GM04504 (cell line): ENCODE measurements around the gene CD151.

Experiments
- DNase-seq: peaks from one replicate; pipeline ENCODE4 v3.0.0-alpha.2; 2012; ENCODE audit warnings: low read depth

The CD151 gene

DNA sequence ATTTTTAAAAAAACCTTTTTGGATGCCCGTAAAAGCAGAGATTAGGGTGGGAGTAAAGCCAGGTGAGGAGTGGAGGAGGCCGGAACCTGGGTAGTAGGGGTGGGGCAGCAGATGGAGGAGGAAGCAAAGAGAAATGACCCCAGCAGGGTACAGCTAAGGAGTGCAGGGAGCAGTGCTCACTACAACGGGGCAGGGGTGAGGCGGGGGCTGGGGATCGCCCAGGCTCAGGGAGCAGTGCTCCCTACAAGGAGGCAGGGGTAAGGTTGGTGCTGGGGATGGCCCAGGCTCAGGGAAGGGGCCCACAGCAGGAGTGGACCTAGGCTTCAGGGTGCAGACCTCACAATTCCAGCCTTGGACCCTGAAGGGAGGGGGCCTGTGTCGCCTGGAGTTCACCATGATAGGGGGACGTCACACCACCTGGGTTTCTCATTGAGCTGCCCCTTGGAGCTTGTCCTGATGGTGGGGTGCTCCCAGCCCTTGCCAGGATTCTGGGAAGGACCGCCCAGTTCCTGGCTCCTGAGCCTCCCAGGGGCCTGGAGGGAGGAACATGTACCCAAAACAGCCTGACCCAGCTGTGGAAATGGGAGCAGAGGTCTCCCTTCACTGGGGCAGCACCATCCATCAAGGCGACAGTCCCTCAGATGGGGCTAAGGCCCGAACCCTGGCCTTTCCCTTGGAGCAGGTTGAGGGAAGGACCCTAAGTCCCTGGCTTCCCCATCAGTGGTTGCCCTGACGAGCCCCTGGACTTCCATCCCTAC is 16.9 kb upstream of the CD151 start:
- no peak for DNase-seq

DNA sequence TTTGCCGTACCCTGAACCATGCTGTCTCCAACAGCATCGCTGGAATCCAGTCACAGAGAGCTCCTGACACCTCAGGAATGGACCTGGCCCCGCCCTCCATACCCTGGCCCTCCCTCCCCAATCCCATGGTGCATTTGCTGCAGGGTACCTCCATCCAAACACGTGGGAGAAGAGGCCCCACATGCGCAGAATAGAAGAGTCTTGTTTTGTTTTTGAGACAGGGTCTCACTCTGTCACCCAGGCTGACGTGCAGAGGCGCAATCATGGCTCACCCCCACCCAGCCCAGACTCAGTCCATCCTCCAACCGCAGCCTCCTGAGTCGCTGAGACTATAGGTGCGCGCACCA is 16.3 kb upstream of the CD151 start:
- no peak for DNase-seq

DNA sequence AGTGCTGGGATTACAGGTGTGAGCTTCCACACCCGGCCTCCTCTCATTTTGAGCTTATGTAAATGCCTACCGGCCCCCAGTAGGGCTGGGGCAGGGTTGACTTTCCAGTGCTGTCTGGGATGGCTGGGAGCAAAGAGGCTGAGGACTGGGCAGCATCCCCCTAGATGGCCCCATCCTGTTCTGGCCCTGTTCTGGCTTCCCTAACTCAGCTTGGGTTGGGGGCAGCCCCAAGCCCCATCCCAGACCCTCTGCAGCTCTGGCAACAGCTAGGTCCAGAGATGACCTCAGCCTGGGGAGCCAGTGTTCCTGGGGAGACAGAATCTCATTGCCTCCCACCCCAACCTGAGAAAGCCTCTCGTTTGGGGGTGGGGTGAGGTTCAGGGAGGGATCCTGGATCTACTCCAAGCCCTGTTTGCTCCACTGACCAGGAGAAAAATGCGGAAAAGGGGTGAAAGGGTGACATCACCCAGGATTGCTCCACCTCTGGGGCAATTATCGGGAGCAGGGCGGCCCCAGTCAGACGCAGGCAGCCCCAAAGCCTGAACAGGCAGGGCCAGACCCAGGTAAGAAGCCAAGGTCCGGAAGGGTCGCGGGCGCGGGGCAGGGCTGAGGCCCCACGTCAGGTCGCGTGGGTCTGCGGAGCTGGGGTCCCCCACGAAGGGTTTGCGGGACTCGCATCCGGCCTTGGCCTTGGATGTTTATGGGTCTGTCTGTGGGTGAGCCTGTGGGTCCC is 14.2 kb upstream of the CD151 start, which contains the start of gene PNPLA2:
TSS of gene PNPLA2 (plus strand) at position 519 of the 733 bp plus-strand sequence. CDS start 805 bp downstream, outside the sequence.
- peak; percentile 69 for DNase-seq

DNA sequence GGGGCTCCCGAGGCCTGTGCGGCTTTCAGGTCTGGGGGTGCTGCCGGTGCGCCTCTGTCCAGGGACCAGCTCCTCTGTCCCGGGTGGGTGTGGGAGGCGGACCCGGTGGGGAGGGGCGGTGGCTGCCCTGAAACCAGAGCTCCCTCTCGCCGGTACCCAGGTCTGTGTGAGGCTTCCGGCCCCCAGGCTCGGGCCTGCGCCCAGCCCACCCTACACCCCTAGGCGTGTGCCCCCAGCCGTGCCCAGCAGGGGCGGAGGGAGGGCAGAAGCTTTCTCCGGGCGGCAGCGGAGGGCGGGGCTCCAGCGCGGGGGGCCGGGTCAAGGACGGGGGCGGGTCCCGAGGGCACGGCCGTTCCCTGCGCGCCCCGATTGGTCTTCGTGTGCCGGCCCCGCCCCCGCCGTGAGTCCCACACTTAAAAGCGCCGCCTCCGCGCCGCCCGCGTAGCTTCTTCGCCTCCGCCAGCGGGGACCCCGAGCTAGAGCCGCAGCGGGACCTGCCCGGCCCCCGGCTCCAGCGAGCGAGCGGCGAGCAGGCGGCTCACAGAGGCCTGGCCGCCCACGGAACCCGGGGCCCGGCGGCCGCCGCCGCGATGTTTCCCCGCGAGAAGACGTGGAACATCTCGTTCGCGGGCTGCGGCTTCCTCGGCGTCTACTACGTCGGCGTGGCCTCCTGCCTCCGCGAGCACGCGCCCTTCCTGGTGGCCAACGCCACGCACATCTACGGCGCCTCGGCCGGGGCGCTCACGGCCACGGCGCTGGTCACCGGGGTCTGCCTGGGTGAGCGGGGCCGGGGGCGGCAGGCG is 13.4 kb upstream of the CD151 start:
- peak; percentile 67 for DNase-seq

DNA sequence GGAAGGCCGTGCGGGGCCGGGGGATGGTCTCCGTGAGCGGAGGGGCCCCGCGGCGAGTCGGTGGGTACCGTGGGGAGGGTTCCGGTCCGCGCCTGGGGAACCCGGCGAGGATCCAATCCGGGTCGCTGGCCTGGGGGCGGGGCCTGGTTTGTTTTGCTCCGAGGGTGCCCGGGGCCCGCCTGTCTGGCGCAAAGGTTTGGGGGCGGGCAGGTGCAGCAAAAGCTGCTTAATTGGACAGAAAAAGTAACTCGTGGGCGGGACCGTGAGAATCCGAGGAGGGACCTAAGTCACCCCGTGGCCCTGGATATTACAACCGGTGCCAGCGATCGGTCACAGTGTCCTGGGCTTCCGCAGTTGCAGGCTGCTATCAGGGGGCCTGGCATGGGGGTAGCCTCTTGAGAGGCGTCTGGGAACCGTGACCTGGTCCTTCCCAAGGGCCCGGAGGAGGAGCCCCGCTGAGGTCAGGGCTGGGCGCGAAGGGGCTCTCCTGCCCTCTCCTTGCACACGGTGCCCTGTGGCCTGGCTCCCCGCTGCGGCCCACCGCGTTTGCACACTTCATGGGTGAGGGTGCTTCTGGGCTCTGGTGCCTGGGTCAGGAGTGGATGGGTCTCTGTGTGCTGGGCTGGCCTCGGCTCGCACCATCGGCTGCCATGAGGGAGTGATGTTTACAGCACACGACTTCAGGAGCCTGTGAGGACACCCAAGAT is 12.7 kb upstream of the CD151 start:
- no peak for DNase-seq

DNA sequence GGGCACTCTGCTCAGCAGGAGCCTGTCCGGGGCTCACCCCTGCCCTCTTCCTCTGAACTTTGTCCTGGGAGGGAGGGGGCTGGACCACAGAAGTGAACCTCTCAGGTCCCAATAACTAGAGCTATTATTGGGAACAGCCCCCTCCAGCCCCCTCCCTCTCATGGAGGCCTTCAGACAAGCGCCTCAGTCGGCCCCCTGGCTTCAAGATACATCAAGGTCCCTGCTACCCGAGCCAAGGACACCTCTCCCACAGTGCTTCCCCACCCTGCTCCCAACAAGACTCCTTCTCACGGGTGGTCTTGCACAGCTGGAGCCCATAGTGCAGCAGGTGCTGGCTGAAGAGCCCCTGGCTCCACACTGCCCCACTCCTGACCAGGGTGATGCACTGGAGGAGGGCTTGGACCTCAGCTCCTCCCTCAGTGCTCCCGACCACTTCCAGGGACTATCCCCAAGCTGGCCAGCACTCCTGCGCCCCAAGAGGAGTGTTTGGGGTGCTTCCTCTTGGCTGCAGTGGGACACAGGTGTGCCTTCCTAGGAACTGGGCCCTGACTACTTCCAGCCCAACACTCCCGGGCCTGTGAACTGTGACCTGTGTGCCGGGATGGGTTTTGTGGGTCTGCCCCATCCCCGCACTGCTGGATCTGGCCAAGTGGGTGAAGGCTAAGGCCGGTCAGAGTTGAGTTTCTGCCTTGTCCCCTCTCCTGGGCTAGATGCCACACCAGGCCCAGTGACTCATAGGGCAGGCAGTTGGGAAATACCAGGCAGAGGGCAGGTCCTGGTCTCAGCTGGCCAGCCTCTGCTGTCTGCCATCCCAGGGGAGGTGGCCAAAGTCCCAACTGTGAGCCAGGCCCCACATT is 11.9 kb upstream of the CD151 start:
- no peak for DNase-seq

DNA sequence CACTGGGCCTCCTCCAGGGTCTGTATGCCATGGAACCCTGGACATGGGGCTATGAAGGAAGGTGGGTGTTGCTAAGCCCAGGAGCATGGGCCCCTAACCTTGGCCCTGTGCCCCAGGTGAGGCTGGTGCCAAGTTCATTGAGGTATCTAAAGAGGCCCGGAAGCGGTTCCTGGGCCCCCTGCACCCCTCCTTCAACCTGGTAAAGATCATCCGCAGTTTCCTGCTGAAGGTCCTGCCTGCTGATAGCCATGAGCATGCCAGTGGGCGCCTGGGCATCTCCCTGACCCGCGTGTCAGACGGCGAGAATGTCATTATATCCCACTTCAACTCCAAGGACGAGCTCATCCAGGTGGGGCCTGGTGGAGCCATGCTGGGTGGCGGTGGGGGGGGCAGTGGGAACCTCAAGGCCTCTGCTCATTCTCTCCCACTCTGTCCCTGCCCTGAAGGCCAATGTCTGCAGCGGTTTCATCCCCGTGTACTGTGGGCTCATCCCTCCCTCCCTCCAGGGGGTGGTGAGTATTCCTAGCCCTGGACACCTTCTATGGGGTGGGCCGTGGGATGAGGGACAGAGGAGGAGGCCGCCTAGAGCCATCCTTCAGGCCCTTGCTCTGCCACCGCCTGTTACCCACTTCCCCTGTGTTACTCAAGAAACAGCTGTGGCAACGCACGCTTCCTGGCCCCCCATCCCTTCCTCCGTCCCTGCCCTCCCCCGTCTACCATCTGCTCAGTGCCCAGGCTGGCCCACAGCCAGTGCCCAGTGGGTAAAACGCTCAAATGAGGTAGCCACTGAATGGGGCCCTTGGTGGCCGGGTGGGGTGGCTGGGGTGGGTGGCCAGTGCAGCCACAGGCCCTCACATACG is 11.0 kb upstream of the CD151 start:
- DNase-seq, result no peak

DNA sequence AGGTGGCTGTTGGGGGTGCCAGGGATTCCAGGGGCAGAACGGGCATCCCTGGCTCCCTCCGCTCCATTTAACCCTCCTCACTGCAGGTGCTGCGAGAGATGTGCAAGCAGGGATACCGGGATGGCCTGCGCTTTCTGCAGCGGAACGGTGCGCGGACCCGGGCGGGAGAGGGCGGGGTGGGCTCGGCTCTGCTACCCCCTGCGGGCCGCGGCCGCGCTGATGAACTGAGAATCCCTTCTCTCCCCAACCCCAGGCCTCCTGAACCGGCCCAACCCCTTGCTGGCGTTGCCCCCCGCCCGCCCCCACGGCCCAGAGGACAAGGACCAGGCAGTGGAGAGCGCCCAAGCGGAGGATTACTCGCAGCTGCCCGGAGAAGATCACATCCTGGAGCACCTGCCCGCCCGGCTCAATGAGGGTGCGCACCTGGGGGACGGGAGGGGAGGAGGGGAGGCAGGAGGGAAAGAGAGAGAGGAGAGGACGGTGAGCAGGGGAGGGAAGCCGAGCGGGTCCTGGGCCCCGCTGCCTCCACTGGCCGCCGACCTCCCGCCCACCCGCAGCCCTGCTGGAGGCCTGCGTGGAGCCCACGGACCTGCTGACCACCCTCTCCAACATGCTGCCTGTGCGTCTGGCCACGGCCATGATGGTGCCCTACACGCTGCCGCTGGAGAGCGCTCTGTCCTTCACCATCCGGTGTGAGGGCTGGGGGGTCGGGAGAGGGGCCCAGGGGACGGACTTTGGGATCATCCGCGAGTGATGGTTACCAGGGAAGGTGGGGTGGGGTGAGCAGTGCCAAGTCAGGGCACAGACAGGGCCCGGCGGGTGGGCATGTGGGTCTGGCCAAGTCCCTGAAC is 9.1 kb upstream of the CD151 start:
- no peak for DNase-seq

DNA sequence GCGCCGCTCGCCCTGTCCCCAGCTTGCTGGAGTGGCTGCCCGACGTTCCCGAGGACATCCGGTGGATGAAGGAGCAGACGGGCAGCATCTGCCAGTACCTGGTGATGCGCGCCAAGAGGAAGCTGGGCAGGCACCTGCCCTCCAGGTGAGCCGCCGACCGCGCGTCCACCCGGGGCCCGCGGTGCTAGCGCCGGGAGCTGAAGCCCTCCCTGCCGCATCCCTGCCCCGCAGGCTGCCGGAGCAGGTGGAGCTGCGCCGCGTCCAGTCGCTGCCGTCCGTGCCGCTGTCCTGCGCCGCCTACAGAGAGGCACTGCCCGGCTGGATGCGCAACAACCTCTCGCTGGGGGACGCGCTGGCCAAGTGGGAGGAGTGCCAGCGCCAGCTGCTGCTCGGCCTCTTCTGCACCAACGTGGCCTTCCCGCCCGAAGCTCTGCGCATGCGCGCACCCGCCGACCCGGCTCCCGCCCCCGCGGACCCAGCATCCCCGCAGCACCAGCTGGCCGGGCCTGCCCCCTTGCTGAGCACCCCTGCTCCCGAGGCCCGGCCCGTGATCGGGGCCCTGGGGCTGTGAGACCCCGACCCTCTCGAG is 8.4 kb upstream of the CD151 start:
- no peak for DNase-seq

DNA sequence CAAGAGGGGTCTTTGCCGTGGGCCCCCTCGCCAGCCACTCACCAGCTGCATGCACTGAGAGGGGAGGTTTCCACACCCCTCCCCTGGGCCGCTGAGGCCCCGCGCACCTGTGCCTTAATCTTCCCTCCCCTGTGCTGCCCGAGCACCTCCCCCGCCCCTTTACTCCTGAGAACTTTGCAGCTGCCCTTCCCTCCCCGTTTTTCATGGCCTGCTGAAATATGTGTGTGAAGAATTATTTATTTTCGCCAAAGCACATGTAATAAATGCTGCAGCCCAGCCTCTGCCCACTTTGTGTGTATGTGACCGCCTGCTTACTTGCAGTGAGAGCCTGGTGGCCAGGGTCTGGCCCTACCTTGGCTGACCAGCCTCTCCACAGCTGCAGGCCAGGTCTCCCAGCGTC is 7.8 kb upstream of the CD151 start:
- no peak for DNase-seq

DNA sequence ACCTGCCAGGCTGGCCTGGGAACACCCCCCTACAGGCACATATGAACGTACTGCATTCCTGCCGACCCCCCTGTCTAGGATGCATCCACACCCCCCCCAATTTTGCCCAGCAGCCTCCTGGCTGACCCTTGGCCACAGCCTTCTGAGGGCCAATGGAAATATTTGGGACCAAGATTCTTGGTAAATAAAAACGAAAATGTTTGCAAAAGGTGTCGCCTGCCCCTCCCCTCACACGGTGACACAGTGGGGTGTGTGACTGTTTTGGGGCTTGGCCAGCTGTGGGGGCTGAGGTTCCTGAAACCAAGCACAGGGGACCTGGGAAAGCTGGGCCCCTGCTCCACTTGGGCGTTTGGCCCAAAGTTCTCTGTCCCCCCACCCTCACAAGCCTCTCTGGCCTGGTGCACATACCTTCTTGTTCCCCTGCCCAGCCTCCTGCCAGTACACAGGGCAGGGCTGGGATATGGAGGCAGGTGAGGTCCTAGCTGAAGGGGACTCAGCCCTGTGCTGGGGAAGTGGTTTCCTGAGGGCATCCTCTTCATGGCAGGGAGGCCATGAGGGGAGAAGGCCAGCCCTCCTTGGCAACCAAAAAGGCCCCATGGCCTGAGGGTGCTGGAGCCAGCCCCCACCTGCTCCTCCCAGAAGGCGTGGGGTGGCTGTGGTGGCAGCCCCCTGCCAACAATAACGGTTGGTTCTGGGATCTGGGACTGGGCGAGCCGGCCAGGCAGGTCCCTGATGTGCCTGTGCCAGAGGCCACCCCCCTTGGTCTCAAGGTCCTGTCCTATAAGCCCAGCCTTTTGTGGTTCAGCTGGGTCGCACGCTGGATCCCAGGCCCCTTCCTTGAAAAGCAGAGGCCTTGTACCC is 7.2 kb upstream of the CD151 start:
- DNase-seq, result no peak

DNA sequence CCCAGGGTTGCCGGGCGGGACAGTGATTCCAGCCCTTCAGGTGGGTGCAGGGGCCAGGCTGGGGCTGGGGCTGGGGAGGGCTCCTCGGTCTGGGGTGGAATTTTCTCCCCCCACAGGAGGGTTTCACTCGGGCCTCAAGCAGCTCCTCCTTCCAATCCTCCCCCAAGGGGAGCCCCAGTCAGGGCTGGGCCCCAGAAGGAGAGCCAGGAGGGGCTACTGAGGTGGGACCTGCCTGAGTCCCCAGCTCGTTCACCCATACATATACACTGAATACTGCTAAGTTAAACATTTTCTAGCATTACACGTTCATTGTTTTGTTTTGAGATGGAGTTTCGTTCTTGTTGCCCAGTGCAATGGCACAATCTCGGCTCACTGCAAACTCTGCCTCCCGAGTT is 6.5 kb upstream of the CD151 start:
- no peak for DNase-seq

DNA sequence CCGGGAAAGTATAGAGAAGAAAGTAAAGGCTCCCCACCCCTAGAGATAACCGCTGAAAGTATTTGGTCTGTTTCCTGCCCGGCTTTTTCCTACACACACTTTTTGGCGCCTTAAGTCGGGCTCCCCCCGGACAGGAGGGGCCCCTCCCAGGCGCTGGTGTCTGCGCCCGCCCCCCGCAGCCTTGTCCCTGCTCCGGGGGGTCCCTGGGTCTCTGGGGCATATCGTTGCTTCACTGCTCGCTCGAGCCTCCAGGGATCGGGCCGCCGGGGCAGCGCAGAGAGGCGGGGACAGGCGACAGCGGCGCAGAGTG is 6.0 kb upstream of the CD151 start:
- no peak for DNase-seq

DNA sequence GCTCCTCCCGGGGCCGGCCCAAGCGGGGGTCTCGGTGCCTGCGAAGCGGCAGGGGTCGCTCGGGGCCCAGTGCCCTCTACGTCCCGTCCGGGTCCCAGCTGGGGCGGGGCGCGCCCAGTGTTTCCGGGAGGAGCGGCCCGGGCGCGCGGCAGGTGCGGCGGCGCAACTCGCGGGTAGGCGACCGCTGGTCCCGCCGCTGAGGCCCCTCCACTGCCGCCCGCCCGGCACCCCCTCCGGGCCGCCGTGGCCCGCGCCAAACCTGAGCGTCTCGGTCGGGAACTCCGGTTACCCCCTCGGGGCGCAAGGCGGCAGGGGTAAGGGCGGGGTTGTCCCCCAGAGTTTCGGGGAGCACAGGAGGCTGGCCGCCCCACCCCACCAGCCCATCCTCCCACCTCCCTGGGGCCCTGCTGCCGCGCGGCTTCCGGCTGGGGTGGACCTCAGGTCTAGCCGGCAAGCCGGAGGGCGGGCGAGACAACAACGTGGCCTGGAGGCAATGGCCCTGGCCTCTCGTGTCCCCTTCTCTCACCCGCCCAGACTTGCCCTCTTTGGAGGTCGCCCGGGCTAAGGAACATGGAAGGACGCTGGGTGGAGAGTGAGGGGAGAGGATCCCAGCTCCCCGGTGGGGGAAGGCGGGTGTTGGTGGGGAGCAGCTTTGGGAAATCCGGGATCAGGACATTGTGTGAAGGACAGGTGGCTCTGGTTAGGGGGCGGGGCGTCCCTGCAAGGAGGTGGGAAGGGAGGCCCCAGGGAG is 5.4 kb upstream of the CD151 start:
- DNase-seq, result no peak

DNA sequence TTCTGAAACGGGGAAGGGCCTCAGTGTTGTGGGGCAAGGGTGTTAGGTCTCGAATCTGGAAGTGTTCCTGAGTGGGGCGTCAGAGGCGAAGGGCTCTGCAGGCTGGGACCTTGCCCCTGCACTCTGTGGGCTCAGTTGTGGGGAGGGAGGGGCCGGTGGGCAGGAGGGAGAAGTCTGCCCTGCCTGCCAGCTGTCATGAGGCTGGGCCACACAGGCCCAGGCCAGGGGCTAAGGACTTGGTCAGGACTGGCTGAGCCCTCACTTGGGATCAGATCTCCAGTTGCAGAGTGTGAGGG is 4.9 kb upstream of the CD151 start, which contains the start of gene CRACR2B:
TSS of gene CRACR2B (plus strand) at position 23 of the 296 bp plus-strand sequence. CDS start 689 bp downstream, outside the sequence.
- no peak for DNase-seq

DNA sequence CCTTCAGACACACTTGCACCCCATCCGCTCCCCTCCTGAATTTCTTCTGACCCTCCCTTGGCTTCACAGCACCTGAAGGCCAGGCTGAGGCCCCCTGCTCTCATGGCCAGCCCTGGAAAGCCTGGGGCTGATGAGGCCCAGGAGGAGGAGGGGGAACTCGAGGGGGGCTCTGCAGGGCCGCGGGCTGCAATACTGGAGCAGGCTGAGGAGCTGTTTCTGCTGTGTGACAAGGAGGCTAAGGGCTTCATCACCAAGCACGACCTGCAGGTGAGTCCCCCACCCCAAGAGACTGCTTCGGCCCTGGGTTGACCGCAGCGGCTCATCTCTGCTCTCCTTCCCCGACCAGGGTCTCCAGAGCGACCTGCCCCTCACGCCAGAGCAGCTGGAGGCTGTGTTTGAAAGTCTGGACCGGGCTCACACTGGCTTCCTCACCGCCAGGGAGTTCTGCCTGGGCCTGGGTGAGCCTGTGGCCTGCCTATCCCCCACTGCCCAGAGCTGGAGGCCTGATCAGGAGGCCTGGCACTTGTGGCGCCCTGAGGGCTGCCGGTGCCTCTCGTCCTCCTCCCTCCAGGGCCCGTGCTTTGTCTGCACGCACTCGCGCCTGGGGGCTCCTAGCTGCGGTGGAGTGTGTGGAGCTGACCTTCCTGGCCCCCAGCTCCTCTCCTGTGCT is 4.1 kb upstream of the CD151 start:
- DNase-seq, result no peak
